Cardiac muscle cell (in vitro differentiated cells and primary cell): ENCODE data around the gene ITGA2. TPM values are rescaled to one million over a fixed set of nuclear protein-coding genes. Genes with fewer than 3 reads are reported as not detected.

Experiments used
- DNase-seq, 2 donors: peaks; one replicate each; pipeline versions ENCODE4 v3.0.0 to v3.0.0-alpha.2; 2010 to 2017; ENCODE audit warnings: low read depth in 1 of 2, low spot score in 1 of 2
- H3K27ac ChIP-seq: fragments of 200-600 bp; sonication (generic); 2 replicates; pipeline ENCODE4 v1.5.1; 2016
- H3K27me3 ChIP-seq: fragments of 200-600 bp; sonication (generic); 2 replicates; pipeline ENCODE4 v1.6.0; 2016; ENCODE audit warnings: control low read depth
- H3K36me3 ChIP-seq: fragments of 200-600 bp; sonication (generic); 2 replicates; pipeline ENCODE4 v1.5.1; 2016; ENCODE audit warnings: control low read depth
- H3K4me1 ChIP-seq: fragments of 200-600 bp; sonication (generic); 2 replicates; pipeline ENCODE4 v1.8.1; 2017; ENCODE audit warnings: low read depth, mild to moderate bottlenecking, mixed run types
- H3K4me3 ChIP-seq: fragments of 200-600 bp; sonication (generic); 2 replicates; pipeline ENCODE4 v1.5.1; 2016; ENCODE audit warnings: mild to moderate bottlenecking
- H3K9me3 ChIP-seq: fragments of 200-600 bp; sonication (generic); 2 replicates; pipeline ENCODE4 v1.5.1; 2017; ENCODE audit warnings: low read depth, mild to moderate bottlenecking, control low read depth
- CTCF ChIP-seq: IDR thresholded peaks from 2 replicates; pipeline ENCODE4 v1.5.1; 2012; ENCODE audit warnings: low read depth, mild to moderate bottlenecking, low read length
- polyA plus RNA-seq: library from polyadenylated mRNA; unstranded; fragments of >200 nt; fragmentation: Nextera tagmentation; extraction: Ambion mirVana; gene quantifications from 2 replicates; pipeline ENCODE4 v1.2.1, GENCODE V29; 2016
- total RNA-seq: library from RNA; depleted of rRNA; stranded (reverse); fragments of >200 nt; gene quantifications from 2 replicates; pipeline ENCODE4 v1.2.3, GENCODE V29; 2016

Gene ITGA2
- total and polyA plus RNA-seq, 2 experiments from 2014 or later: 0.57 to 2.3 TPM

GRCh38 chr5:53095931-53096525, 106.9 kb downstream of the ITGA2 start:
- no peak overlapping the region for H3K27ac ChIP-seq
- peak; percentile 55 to 81 for DNase-seq
- H3K4me1 ChIP-seq: no peaks in the 10 kb centered on the region
- no peak overlapping the region for H3K4me3 ChIP-seq
- H3K36me3 ChIP-seq: peaks cover 34% of the 10 kb centered on the region
- TF ChIP-seq CTCF: peak; percentile 77
- H3K27me3 ChIP-seq: no peaks in the 10 kb centered on the region
- H3K9me3 ChIP-seq: no peaks in the 10 kb centered on the region

- DNase-seq: no peak
- Histone ChIP-seq H3K4me1 (no peaks in the 10 kb centered on the region), H3K4me3 (no peak overlapping the region), H3K27me3 (no peaks in the 10 kb centered on the region), H3K9me3 (no peaks in the 10 kb centered on the region), H3K27ac (no peak overlapping the region), H3K36me3 (peaks cover 40% of the 10 kb centered on the region)
- no peak for TF ChIP-seq CTCF
These were observed 110.4 kb downstream of the ITGA2 start for GRCh38 chr5:53099546-53099945.

- Histone ChIP-seq H3K27ac (no peak overlapping the region), H3K36me3 (peaks cover 40% of the 10 kb centered on the region), H3K4me3 (no peak overlapping the region), H3K27me3 (no peaks in the 10 kb centered on the region), H3K4me1 (no peaks in the 10 kb centered on the region), H3K9me3 (no peaks in the 10 kb centered on the region)
- TF ChIP-seq CTCF: no peak
- DNase-seq: no peak
These were observed 111.5 kb downstream of the ITGA2 start for GRCh38 chr5:53100606-53101005.

- H3K4me1 ChIP-seq: peaks cover 4% of the 10 kb centered on the region
- H3K4me3 ChIP-seq: no peak overlapping the region
- no peak for DNase-seq
- TF ChIP-seq CTCF: no peak
- peaks cover 5% of the 10 kb centered on the region for H3K36me3 ChIP-seq
- no peaks in the 10 kb centered on the region for H3K27me3 ChIP-seq
- H3K9me3 ChIP-seq: no peaks in the 10 kb centered on the region
- H3K27ac ChIP-seq: no peak overlapping the region
These were observed 116.6 kb downstream of the ITGA2 start for GRCh38 chr5:53105611-53106300.

- Histone ChIP-seq H3K9me3 (no peaks in the 10 kb centered on the region), H3K27me3 (no peaks in the 10 kb centered on the region), H3K27ac (no peak overlapping the region), H3K4me3 (peak overlapping the region; percentile 65), H3K4me1 (peaks cover 4% of the 10 kb centered on the region), H3K36me3 (no peaks in the 10 kb centered on the region)
- TF ChIP-seq CTCF: no peak
- DNase-seq: peak in 1 of 2 donors; percentile 14
These were observed 119.9 kb downstream of the ITGA2 start for GRCh38 chr5:53109056-53109442.
